HG03575 (cell line): ENCODE data around the gene COX5A.
"Not testable (repeated sequence)": the region's sequence is repeated elsewhere in the genome, so short reads cannot be mapped to it uniquely, and the experiment has no call there.

ENCODE experiments used
- ATAC-seq: cut with Tn5 transposase; IDR thresholded peaks from one replicate; pipeline ENCODE4 v1.9.1; 2021; ENCODE audit not compliant: unreplicated experiment, insufficient number of reproducible peaks, low FRiP score; ENCODE audit errors: extremely low read depth

The COX5A gene

GRCh38 chr15:74906067-74906449, 31.8 kb downstream of the COX5A start:
- no peak for ATAC-seq

- no peak for ATAC-seq
Observed at GRCh38 chr15:74904190-74904805, 33.6 kb downstream of the COX5A start.

GRCh38 chr15:74903676-74904075, 34.2 kb downstream of the COX5A start:
- ATAC-seq = no peak

- ATAC-seq = no peak
Observed at GRCh38 chr15:74902295-74903075, 35.4 kb downstream of the COX5A start.

GRCh38 chr15:74901612-74902063, 36.2 kb downstream of the COX5A start:
- no peak for ATAC-seq

- no peak for ATAC-seq
Observed at GRCh38 chr15:74897300-74897701, 40.6 kb downstream of the COX5A start.

GRCh38 chr15:74896316-74896715, 41.6 kb downstream of the COX5A start:
- ATAC-seq = no peak

GRCh38 chr15:74895830-74896229, 42.0 kb downstream of the COX5A start:
- ATAC-seq = no peak

- ATAC-seq = not testable (repeated sequence)
Observed at GRCh38 chr15:74894383-74894782, 43.5 kb downstream of the COX5A start.

GRCh38 chr15:74893627-74894026, 44.2 kb downstream of the COX5A start:
- ATAC-seq = no peak

- no peak for ATAC-seq
Observed at GRCh38 chr15:74892931-74893330, 44.9 kb downstream of the COX5A start.

GRCh38 chr15:74892313-74892712, 45.6 kb downstream of the COX5A start:
- ATAC-seq = no peak

- ATAC-seq = no peak
Observed at GRCh38 chr15:74891469-74891868, 46.4 kb downstream of the COX5A start.

- no peak for ATAC-seq
Observed at GRCh38 chr15:74890665-74890960, 47.3 kb downstream of the COX5A start.

- ATAC-seq = no peak
Observed at GRCh38 chr15:74889883-74890664, 47.8 kb downstream of the COX5A start, which contains the start of gene MPI. MPI (plus strand) TSS chr15:74890042; CDS start chr15:74890074, 32 bp downstream.

GRCh38 chr15:74889390-74889882, 48.4 kb downstream of the COX5A start:
- no peak for ATAC-seq

GRCh38 chr15:74888716-74889115, 49.2 kb downstream of the COX5A start:
- ATAC-seq = no peak

GRCh38 chr15:74887537-74888193, 50.2 kb downstream of the COX5A start:
- not testable (repeated sequence) for ATAC-seq

- ATAC-seq = no peak
Observed at GRCh38 chr15:74885461-74885860, 52.4 kb downstream of the COX5A start.
